ENCODE results near the gene PLET1.

PLET1 gene

DNA sequence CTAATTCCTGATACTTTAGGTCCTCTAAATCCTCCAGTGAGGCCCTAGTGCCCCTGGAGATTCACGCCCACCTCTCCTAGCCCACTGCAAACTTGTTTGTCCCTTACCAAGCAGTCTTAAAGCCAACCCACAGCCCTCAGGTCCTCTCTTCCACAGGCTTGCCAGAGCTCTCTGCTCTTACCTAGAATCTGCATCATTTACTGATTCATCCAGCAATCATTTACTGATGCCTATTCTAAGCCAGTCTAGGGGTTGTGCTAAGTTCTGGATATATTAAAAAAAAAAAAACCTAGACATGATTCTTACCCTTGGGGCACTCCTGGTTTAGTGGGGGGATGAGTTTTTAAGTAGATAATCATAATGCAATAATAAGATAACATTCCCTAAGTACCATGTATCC is 43.0 kb upstream of the PLET1 start:
- no peaks in the 10 kb centered on the region for H3K27me3 ChIP-seq
- TF ChIP-seq, protein P1, sequence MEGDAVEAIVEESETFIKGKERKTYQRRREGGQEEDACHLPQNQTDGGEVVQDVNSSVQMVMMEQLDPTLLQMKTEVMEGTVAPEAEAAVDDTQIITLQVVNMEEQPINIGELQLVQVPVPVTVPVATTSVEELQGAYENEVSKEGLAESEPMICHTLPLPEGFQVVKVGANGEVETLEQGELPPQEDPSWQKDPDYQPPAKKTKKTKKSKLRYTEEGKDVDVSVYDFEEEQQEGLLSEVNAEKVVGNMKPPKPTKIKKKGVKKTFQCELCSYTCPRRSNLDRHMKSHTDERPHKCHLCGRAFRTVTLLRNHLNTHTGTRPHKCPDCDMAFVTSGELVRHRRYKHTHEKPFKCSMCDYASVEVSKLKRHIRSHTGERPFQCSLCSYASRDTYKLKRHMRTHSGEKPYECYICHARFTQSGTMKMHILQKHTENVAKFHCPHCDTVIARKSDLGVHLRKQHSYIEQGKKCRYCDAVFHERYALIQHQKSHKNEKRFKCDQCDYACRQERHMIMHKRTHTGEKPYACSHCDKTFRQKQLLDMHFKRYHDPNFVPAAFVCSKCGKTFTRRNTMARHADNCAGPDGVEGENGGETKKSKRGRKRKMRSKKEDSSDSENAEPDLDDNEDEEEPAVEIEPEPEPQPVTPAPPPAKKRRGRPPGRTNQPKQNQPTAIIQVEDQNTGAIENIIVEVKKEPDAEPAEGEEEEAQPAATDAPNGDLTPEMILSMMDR (IDR thresholded peaks at IDR 0.05) = no peak
- H3K4me3 ChIP-seq (ENCODE audit: low read depth in 1 of 2, low read length in 1 of 2) = no peak overlapping the region
- H3K9me3 ChIP-seq = no peaks in the 10 kb centered on the region
- no peaks in the 10 kb centered on the region for H3K36me3 ChIP-seq
- H3K27ac ChIP-seq = no peak overlapping the region
- peaks cover 2 to 10% of the 10 kb centered on the region in 2 experiments for H3K4me1 ChIP-seq (ENCODE audit: control insufficient read depth in 1 of 2, insufficient read depth in 1 of 2, low read depth in 1 of 2, low read length in 1 of 2)

DNA sequence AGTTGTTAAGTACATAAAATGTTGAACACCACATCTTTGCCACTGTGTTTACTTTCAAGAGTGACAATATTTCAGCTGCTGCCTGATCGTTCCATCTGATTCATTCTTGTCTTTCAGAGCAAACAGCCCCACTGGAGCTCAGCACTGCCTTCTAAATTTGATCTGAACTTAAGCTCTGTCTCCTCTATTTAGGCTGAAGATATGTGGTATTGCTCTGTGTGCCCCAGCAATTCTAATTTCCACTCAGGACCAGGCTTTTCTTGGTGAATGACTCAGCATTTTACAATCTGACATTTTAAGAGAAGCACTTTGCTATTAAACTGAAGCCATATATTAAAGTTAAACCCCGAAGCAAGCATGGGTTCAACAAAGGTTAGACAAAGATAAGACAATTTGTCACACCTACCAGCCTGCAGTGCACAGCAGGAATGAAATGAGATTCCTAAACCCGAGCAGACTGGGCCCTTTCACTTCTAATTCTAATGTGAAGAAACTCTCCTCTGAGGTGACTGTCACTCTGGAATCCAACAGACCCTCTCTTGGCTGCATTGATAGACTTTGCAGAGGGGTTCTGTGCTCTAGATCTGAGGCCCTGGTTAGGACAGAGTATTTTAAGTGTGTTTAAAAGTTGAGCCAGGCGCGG is 41.7 kb upstream of the PLET1 start:
- H3K27me3 ChIP-seq = no peaks in the 10 kb centered on the region
- no peak overlapping the region for H3K27ac ChIP-seq
- H3K4me3 ChIP-seq (ENCODE audit: low read depth in 1 of 2, low read length in 1 of 2) = no peak overlapping the region
- peaks cover 13 to 23% of the 10 kb centered on the region in 2 experiments for H3K4me1 ChIP-seq (ENCODE audit: control insufficient read depth in 1 of 2, insufficient read depth in 1 of 2, low read depth in 1 of 2, low read length in 1 of 2)
- TF ChIP-seq, protein P1 (IDR thresholded peaks at IDR 0.05) = no peak
- no peaks in the 10 kb centered on the region for H3K36me3 ChIP-seq
- H3K9me3 ChIP-seq = no peaks in the 10 kb centered on the region

DNA sequence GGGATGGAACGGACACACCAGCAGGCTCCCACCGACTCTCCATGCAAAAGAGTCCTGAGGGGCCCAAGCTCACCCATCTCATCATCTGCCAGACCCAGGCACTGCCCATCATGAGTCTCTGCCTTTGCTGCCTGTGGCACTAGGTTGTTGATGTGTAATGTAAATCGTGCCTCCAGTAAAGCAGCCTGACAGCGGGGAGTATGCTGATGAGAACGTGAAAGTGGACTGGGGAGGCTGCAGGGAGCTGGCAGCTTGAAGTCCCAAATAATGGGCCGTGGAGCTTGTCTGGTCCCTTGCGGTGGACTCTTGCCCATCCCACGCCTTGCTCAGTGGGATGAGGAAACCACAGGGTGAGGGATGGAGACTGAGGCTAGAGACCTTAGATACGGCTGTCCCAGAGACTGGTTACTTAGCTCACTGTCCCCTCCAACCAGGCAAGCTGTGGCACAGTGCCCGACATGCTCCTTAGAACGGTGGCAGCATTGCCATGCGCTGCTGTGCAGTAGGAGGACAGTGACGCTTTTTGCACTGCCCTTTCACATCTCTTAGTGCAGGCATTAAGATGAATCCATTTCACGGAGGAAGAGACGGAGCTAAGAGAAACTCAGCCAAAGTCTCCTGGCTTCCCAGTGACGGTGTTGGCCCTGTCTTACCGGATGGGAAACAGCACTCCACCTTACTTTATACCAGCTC is 39.6 kb upstream of the PLET1 start:
- TF ChIP-seq, protein P1 (IDR thresholded peaks at IDR 0.05) = no peak
- Histone ChIP-seq H3K4me1 (ENCODE audit: control insufficient read depth in 1 of 2, insufficient read depth in 1 of 2, low read depth in 1 of 2, low read length in 1 of 2) (peaks cover 23 to 36% of the 10 kb centered on the region in 2 experiments), H3K27ac (no peak overlapping the region), H3K4me3 (ENCODE audit: low read depth in 1 of 2, low read length in 1 of 2) (no peak overlapping the region), H3K9me3 (no peaks in the 10 kb centered on the region), H3K36me3 (no peaks in the 10 kb centered on the region), H3K27me3 (no peaks in the 10 kb centered on the region)

DNA sequence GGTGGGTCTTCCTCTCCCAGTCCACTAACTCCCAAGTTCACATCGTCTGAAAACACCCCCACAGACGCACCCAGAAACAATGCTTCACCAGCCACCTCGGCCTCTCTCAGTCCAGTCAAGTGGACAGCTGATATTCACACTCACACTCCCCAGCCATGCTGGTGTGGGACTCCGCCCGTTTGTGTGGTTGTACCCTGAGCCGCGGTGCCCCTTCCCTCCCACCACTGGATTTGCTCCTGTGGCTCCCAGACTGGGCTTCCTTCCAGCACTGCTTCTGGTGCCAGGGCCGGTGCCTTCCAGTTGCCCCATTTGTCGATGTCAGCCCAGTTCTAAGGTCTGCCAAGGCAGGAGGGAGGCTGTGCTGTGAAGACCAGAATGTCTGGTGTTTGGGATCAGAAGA is 37.9 kb upstream of the PLET1 start:
- H3K27ac ChIP-seq = no peak overlapping the region
- peaks cover 23 to 42% of the 10 kb centered on the region in 2 experiments for H3K4me1 ChIP-seq (ENCODE audit: control insufficient read depth in 1 of 2, insufficient read depth in 1 of 2, low read depth in 1 of 2, low read length in 1 of 2)
- H3K9me3 ChIP-seq = no peaks in the 10 kb centered on the region
- H3K4me3 ChIP-seq (ENCODE audit: low read depth in 1 of 2, low read length in 1 of 2) = no peak overlapping the region
- TF ChIP-seq, protein P1 (IDR thresholded peaks at IDR 0.05) = no peak
- H3K27me3 ChIP-seq = no peaks in the 10 kb centered on the region
- no peaks in the 10 kb centered on the region for H3K36me3 ChIP-seq

GRCh38 chr11:112297248-112297866 is 36.7 kb upstream of the PLET1 start:
- no peaks in the 10 kb centered on the region for H3K9me3 ChIP-seq
- no peak overlapping the region for H3K27ac ChIP-seq
- peaks cover 34 to 49% of the 10 kb centered on the region in 2 experiments for H3K4me1 ChIP-seq (ENCODE audit: control insufficient read depth in 1 of 2, insufficient read depth in 1 of 2, low read depth in 1 of 2, low read length in 1 of 2)
- H3K4me3 ChIP-seq (ENCODE audit: low read depth in 1 of 2, low read length in 1 of 2) = no peak overlapping the region
- no peaks in the 10 kb centered on the region for H3K27me3 ChIP-seq
- TF ChIP-seq, protein P1 (IDR thresholded peaks at IDR 0.05) = no peak
- no peaks in the 10 kb centered on the region for H3K36me3 ChIP-seq
